ENCODE measurements around the gene ZNF334. TPM values are rescaled to one million over a fixed set of nuclear protein-coding genes. Genes with fewer than 3 reads are reported as not detected.

Gene ZNF334
- total RNA-seq, 1 experiment from 2014 or later: not detected

- intact Hi-C loops (cut with micrococcal nuclease): loop anchor here (5.0 kb wide), 1 partner anchor 130 kb away; the partner anchor contains the start of gene TP53RK
- no peaks in the 10 kb centered on the region for H3K9me3 Mint-ChIP-seq (ENCODE audit: unreplicated experiment)
- H3K4me3 Mint-ChIP-seq (ENCODE audit: unreplicated experiment): no peak overlapping the region
- no peaks in the 10 kb centered on the region for H3K36me3 Mint-ChIP-seq (ENCODE audit: insufficient read depth, unreplicated experiment)
- no peaks in the 10 kb centered on the region for H3K27me3 Mint-ChIP-seq (ENCODE audit: insufficient read depth, unreplicated experiment)
- DNase-seq (ENCODE audit: unreplicated experiment): peak; percentile 70
- BruUV-seq (replicated peaks): no TSS peak
- H3K4me1 Mint-ChIP-seq (ENCODE audit: insufficient read depth, unreplicated experiment): peaks cover 18% of the 10 kb centered on the region
- POLR2A ChIA-PET: interaction anchor here (0.6 to 3.5 kb wide), 4 partner anchors 24 to 148 kb away, joined by 3 to 19 read pairs (median 3); partner anchors contain the start of gene TP53RK
- TF ChIP-seq, protein P1, sequence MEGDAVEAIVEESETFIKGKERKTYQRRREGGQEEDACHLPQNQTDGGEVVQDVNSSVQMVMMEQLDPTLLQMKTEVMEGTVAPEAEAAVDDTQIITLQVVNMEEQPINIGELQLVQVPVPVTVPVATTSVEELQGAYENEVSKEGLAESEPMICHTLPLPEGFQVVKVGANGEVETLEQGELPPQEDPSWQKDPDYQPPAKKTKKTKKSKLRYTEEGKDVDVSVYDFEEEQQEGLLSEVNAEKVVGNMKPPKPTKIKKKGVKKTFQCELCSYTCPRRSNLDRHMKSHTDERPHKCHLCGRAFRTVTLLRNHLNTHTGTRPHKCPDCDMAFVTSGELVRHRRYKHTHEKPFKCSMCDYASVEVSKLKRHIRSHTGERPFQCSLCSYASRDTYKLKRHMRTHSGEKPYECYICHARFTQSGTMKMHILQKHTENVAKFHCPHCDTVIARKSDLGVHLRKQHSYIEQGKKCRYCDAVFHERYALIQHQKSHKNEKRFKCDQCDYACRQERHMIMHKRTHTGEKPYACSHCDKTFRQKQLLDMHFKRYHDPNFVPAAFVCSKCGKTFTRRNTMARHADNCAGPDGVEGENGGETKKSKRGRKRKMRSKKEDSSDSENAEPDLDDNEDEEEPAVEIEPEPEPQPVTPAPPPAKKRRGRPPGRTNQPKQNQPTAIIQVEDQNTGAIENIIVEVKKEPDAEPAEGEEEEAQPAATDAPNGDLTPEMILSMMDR (IDR thresholded peaks at IDR 0.05; ENCODE audit: unreplicated experiment): no peak
- H3K27ac Mint-ChIP-seq (ENCODE audit: low read depth, unreplicated experiment): peak overlapping the region; percentile 52
- CTCF ChIA-PET: interaction anchor here (0.6 to 0.8 kb wide), 2 partner anchors 32 to 36 kb away, joined by 3 to 5 read pairs; no protein-coding TSS in a partner anchor
Observed at GRCh38 chr20:46557231-46557956, 44.0 kb upstream of the ZNF334 start.

- Mint-ChIP-seq H3K36me3 (ENCODE audit: insufficient read depth, unreplicated experiment) (no peaks in the 10 kb centered on the region), H3K27ac (ENCODE audit: low read depth, unreplicated experiment) (no peak overlapping the region), H3K4me3 (ENCODE audit: unreplicated experiment) (no peak overlapping the region), H3K4me1 (ENCODE audit: insufficient read depth, unreplicated experiment) (peaks cover 18% of the 10 kb centered on the region), H3K9me3 (ENCODE audit: unreplicated experiment) (no peaks in the 10 kb centered on the region), H3K27me3 (ENCODE audit: insufficient read depth, unreplicated experiment) (no peaks in the 10 kb centered on the region)
- DNase-seq (ENCODE audit: unreplicated experiment): no peak
- ChIA-PET POLR2A (interaction anchor here (0.6 kb wide), 1 partner anchor 675 kb away, joined by 3 read pairs; the partner anchor contains the start of gene ZSWIM1), CTCF (interaction anchor here (0.6 to 0.7 kb wide), 3 partner anchors 35 to 853 kb away, joined by 3 read pairs; no protein-coding TSS in a partner anchor)
- BruUV-seq (replicated peaks): no TSS peak
- intact Hi-C loops (cut with micrococcal nuclease): loop anchor here (5.0 kb wide), 1 partner anchor 132 kb away; the partner anchor contains the start of gene TP53RK
- TF ChIP-seq, protein P1 (IDR thresholded peaks at IDR 0.05; ENCODE audit: unreplicated experiment): no peak
Observed at GRCh38 chr20:46555370-46555956, 42.1 kb upstream of the ZNF334 start.

- POLR2A ChIA-PET: no interaction called here
Observed at GRCh38 chr20:46554828-46555227, 41.5 kb upstream of the ZNF334 start.

More at GRCh38 chr20:46554828-46555227, 41.5 kb upstream of the ZNF334 start:
- TF ChIP-seq, protein P1 (IDR thresholded peaks at IDR 0.05; ENCODE audit: unreplicated experiment): no peak
- Mint-ChIP-seq H3K36me3 (ENCODE audit: insufficient read depth, unreplicated experiment) (no peaks in the 10 kb centered on the region), H3K27ac (ENCODE audit: low read depth, unreplicated experiment) (no peak overlapping the region), H3K9me3 (ENCODE audit: unreplicated experiment) (no peaks in the 10 kb centered on the region), H3K27me3 (ENCODE audit: insufficient read depth, unreplicated experiment) (no peaks in the 10 kb centered on the region), H3K4me1 (ENCODE audit: insufficient read depth, unreplicated experiment) (peaks cover 18% of the 10 kb centered on the region), H3K4me3 (ENCODE audit: unreplicated experiment) (no peak overlapping the region)
- DNase-seq (ENCODE audit: unreplicated experiment): no peak
- BruUV-seq (replicated peaks): no TSS peak
- CTCF ChIA-PET: interaction anchor here (0.5 to 0.7 kb wide), 2 partner anchors 117 to 482 kb away, joined by 3 to 4 read pairs; no protein-coding TSS in a partner anchor
- intact Hi-C loops (cut with micrococcal nuclease): loop anchor here (5.0 kb wide), 1 partner anchor 132 kb away; the partner anchor contains the start of gene TP53RK
